Breast epithelium (tissue), 4 donors: ENCODE data around the gene PLEKHN1. TPM values are rescaled to one million over a fixed set of nuclear protein-coding genes. Genes with fewer than 3 reads are reported as not detected.

ENCODE experiments used
- DNase-seq, 2 donors: peaks; one replicate each; pipeline ENCODE4 v3.0.0-alpha.2; 2019; ENCODE audit warnings: low spot score in 2 of 2
- H3K27ac ChIP-seq, 2 donors: fragments of 200-600 bp; sonication (generic) in 1 of 2; one replicate each; pipeline ENCODE4 v1.5.1; 2016 to 2019; ENCODE audit warnings: mild to moderate bottlenecking in 1 of 2
- H3K27me3 ChIP-seq, 2 donors: fragments of 200-600 bp; sonication (generic) in 1 of 2; one replicate each; pipeline versions ENCODE4 v1.5.1 to v1.6.0; 2017 to 2019; ENCODE audit warnings: control low read depth in 1 of 2, mild to moderate bottlenecking in 1 of 2
- H3K36me3 ChIP-seq: fragments of 200-600 bp; one replicate; pipeline ENCODE4 v1.5.1; 2019
- H3K4me1 ChIP-seq, 2 donors: fragments of 200-600 bp; sonication (generic); one replicate each; pipeline ENCODE4 v1.5.1; 2016 to 2019; ENCODE audit warnings: control low read depth in 1 of 2
- H3K4me3 ChIP-seq, 3 donors: fragments of 200-600 bp; sonication (generic); 1 replicate in 2 of 3; 2 replicates in 1 of 3; pipeline ENCODE4 v1.5.1; 2016 to 2019; ENCODE audit warnings: mild to moderate bottlenecking in 3 of 3, moderate library complexity in 2 of 3
- H3K9me3 ChIP-seq, 2 donors: fragments of 200-600 bp; sonication (generic) in 1 of 2; one replicate each; pipeline ENCODE4 v1.5.1; 2016 to 2019; ENCODE audit warnings: control low read depth in 1 of 2
- CTCF ChIP-seq, 3 donors: fragments of 450-650 bp; IDR thresholded peaks; one replicate each; pipeline ENCODE4 v1.5.1; 2016 to 2017; ENCODE audit warnings: antibody characterized with exemption in 3 of 3, mild to moderate bottlenecking in 3 of 3, moderate library complexity in 3 of 3
- POLR2A ChIP-seq: fragments of 450-650 bp; IDR thresholded peaks from one replicate; pipeline ENCODE4 v1.6.1; 2016; ENCODE audit warnings: antibody characterized with exemption, mild to moderate bottlenecking, moderate library complexity
- POLR2AphosphoS5 ChIP-seq, 3 donors: sonication (generic); formaldehyde crosslinking; IDR thresholded peaks; one replicate each; pipeline ENCODE4 v1.6.1; 2017; ENCODE audit warnings: antibody characterized with exemption in 3 of 3
- intact Hi-C: fragments of 100-400 bp; cut with DNase I; formaldehyde crosslinking; loops from one replicate; pipeline ENCODE4 v1.15.1; 2023; ENCODE audit warnings: low total_unique reads
- total RNA-seq, 3 donors: library from RNA; depleted of rRNA; stranded (reverse); fragments of >200 nt; gene quantifications; one replicate each; pipeline ENCODE4 v1.1.0, GENCODE V29; 2016

Gene PLEKHN1
- total RNA-seq, 3 donors from 2014 or later, result 0.16 to 2.8 (median 1.6) TPM

GRCh38 chr1:947958-948357 lies 18.3 kb upstream of the PLEKHN1 start:
- DNase-seq, result no peak
- Histone ChIP-seq H3K4me3 (no peak overlapping the region), H3K9me3 (no peaks in the 10 kb centered on the region), H3K4me1 (peaks cover 0 to under 1% of the 10 kb centered on the region in 2 donors), H3K27me3 (peaks cover 0 to 4% of the 10 kb centered on the region in 2 donors), H3K27ac (no peak overlapping the region), H3K36me3 (peaks cover 6% of the 10 kb centered on the region)
- intact Hi-C loops, result no loop called here
- TF ChIP-seq POLR2A (no peak), POLR2AphosphoS5 (IDR thresholded peaks at IDR 0.05) (no peak), CTCF (IDR thresholded peaks at IDR 0.05) (no peak)

- Histone ChIP-seq H3K27ac (no peak overlapping the region), H3K4me1 (no peaks in the 10 kb centered on the region), H3K4me3 (no peak overlapping the region), H3K27me3 (no peaks in the 10 kb centered on the region), H3K36me3 (peaks cover 13% of the 10 kb centered on the region), H3K9me3 (no peaks in the 10 kb centered on the region)
- TF ChIP-seq POLR2A (no peak), POLR2AphosphoS5 (IDR thresholded peaks at IDR 0.05) (no peak), CTCF (IDR thresholded peaks at IDR 0.05) (no peak)
- no peak for DNase-seq
- intact Hi-C loops, result no loop called here
Observed at GRCh38 chr1:950268-950667, 16.0 kb upstream of the PLEKHN1 start.

GRCh38 chr1:950881-951280 lies 15.4 kb upstream of the PLEKHN1 start:
- intact Hi-C loops, result no loop called here
- peaks cover 13% of the 10 kb centered on the region for H3K36me3 ChIP-seq
- H3K4me1 ChIP-seq, result no peaks in the 10 kb centered on the region
- H3K9me3 ChIP-seq, result no peaks in the 10 kb centered on the region
- no peak for DNase-seq
- H3K4me3 ChIP-seq, result no peak overlapping the region
- no peaks in the 10 kb centered on the region for H3K27me3 ChIP-seq
- no peak for TF ChIP-seq CTCF (IDR thresholded peaks at IDR 0.05)
- TF ChIP-seq POLR2A, result no peak
- TF ChIP-seq POLR2AphosphoS5 (IDR thresholded peaks at IDR 0.05), result no peak
- H3K27ac ChIP-seq, result no peak overlapping the region

- Histone ChIP-seq H3K4me1 (no peaks in the 10 kb centered on the region), H3K9me3 (no peaks in the 10 kb centered on the region), H3K27ac (no peak overlapping the region), H3K4me3 (no peak overlapping the region), H3K36me3 (peaks cover 13% of the 10 kb centered on the region), H3K27me3 (no peaks in the 10 kb centered on the region)
- no peak for TF ChIP-seq CTCF (IDR thresholded peaks at IDR 0.05)
- no peak for TF ChIP-seq POLR2AphosphoS5 (IDR thresholded peaks at IDR 0.05)
- TF ChIP-seq POLR2A, result no peak
- intact Hi-C loops, result no loop called here
- no peak for DNase-seq
Observed at GRCh38 chr1:951364-951763, 14.9 kb upstream of the PLEKHN1 start.

GRCh38 chr1:952201-952600 lies 14.1 kb upstream of the PLEKHN1 start:
- intact Hi-C loops, result no loop called here

More at GRCh38 chr1:952201-952600, 14.1 kb upstream of the PLEKHN1 start:
- H3K9me3 ChIP-seq, result no peaks in the 10 kb centered on the region
- H3K36me3 ChIP-seq, result peaks cover 13% of the 10 kb centered on the region
- TF ChIP-seq POLR2A (no peak), POLR2AphosphoS5 (IDR thresholded peaks at IDR 0.05) (no peak), CTCF (IDR thresholded peaks at IDR 0.05) (no peak)
- no peak for DNase-seq
- H3K27me3 ChIP-seq, result no peaks in the 10 kb centered on the region
- H3K4me3 ChIP-seq, result no peak overlapping the region
- no peak overlapping the region for H3K27ac ChIP-seq
- peaks cover 0 to under 1% of the 10 kb centered on the region in 2 donors for H3K4me1 ChIP-seq
